GM19455 (cell line): ENCODE measurements around the gene OR14A16.

Experiments used
- ATAC-seq: cut with Tn5 transposase; IDR thresholded peaks from one replicate; pipeline ENCODE4 v1.9.1; 2021; ENCODE audit not compliant: unreplicated experiment

The OR14A16 gene

GRCh38 chr1:247824023-247824422, at the start of gene OR14A16:
Gene OR14A16 (minus strand): TSS chr1:247824119. CDS start chr1:247815729, 8,390 bp downstream.
- ATAC-seq: no peak

- ATAC-seq: no peak
These were observed 41.5 kb upstream of the OR14A16 start for GRCh38 chr1:247865416-247865815.

GRCh38 chr1:247864644-247865043, 40.7 kb upstream of the OR14A16 start:
- ATAC-seq: no peak

- ATAC-seq: no peak
These were observed 38.8 kb upstream of the OR14A16 start for GRCh38 chr1:247862756-247863155.

GRCh38 chr1:247857985-247858619, 34.2 kb upstream of the OR14A16 start:
- ATAC-seq: no peak

- no peak for ATAC-seq
These were observed 33.4 kb upstream of the OR14A16 start, which contains the start of gene TRIM58 for GRCh38 chr1:247857069-247857984. Gene TRIM58 (plus strand): TSS chr1:247857187. CDS start chr1:247857247, 60 bp downstream.

GRCh38 chr1:247855911-247856310, 32.0 kb upstream of the OR14A16 start:
- no peak for ATAC-seq

- ATAC-seq: no peak
These were observed 31.1 kb upstream of the OR14A16 start for GRCh38 chr1:247854899-247855545.

- no peak for ATAC-seq
These were observed 25.7 kb upstream of the OR14A16 start for GRCh38 chr1:247849616-247850015.

GRCh38 chr1:247848346-247848745, 24.4 kb upstream of the OR14A16 start:
- no peak for ATAC-seq

- ATAC-seq: no peak
These were observed 21.7 kb upstream of the OR14A16 start for GRCh38 chr1:247845693-247846017.

GRCh38 chr1:247845011-247845692, 21.2 kb upstream of the OR14A16 start:
- ATAC-seq: no peak

GRCh38 chr1:247843411-247843810, 19.5 kb upstream of the OR14A16 start:
- no peak for ATAC-seq

- ATAC-seq: no peak
These were observed 17.9 kb upstream of the OR14A16 start, which contains the start of gene OR11L1 for GRCh38 chr1:247841796-247842195. Gene OR11L1 (minus strand): TSS chr1:247841896. CDS start chr1:247841896, 0 bp downstream.

GRCh38 chr1:247840818-247841217, 16.9 kb upstream of the OR14A16 start:
- no peak for ATAC-seq

GRCh38 chr1:247833601-247834000, 9.7 kb upstream of the OR14A16 start:
- no peak for ATAC-seq

GRCh38 chr1:247829656-247830055, 5.7 kb upstream of the OR14A16 start:
- no peak for ATAC-seq

GRCh38 chr1:247825362-247825761, 1.4 kb upstream of the OR14A16 start:
- no peak for ATAC-seq

GRCh38 chr1:247822060-247822459, 1.9 kb downstream of the OR14A16 start:
- no peak for ATAC-seq

- no peak for ATAC-seq
These were observed 11.3 kb downstream of the OR14A16 start for GRCh38 chr1:247812637-247813036.

- no peak for ATAC-seq
These were observed 26.4 kb downstream of the OR14A16 start for GRCh38 chr1:247797518-247797917.
